HG02623 (cell line): ENCODE data around the gene SMOC2.
"Not testable (repeated sequence)": the region's sequence is repeated elsewhere in the genome, so short reads cannot be mapped to it uniquely, and the experiment has no call there.

ENCODE experiments used
- ATAC-seq: cut with Tn5 transposase; IDR thresholded peaks from one replicate; pipeline ENCODE4 v1.9.1; 2021; ENCODE audit warnings: moderate library complexity; ENCODE audit not compliant: unreplicated experiment

The SMOC2 gene

GRCh38 chr6:168674595-168674994, 233.6 kb downstream of the SMOC2 start:
- ATAC-seq, result no peak

DNA sequence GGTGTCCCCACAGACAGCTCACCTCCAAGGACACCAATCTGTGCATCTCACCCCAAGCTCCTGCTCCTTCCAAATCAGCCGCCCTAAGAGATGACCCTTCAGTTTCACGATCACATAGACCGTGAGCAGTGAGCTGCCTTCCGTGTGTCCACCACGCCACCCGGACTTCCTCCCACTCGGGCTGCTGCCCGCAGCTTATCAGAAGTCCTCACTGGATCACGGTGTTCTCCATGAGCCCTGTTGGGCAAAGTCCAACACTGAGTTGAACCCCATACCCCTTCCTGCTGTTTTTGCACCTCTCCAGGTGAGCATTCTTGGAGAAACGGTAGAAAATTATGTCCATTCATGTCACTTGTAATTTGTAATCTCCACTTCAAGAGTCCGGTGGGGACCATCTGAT, 234.4 kb downstream of the SMOC2 start:
- no peak for ATAC-seq

- no peak for ATAC-seq
Measured at GRCh38 chr6:168675933-168676551, 235.1 kb downstream of the SMOC2 start.

- ATAC-seq, result no peak
Measured at GRCh38 chr6:168676552-168677322, 235.8 kb downstream of the SMOC2 start.

- ATAC-seq, result not testable (repeated sequence)
Measured at GRCh38 chr6:168677323-168677781, 236.4 kb downstream of the SMOC2 start.

- no peak for ATAC-seq
Measured at GRCh38 chr6:168678077-168678476, 237.1 kb downstream of the SMOC2 start.

DNA sequence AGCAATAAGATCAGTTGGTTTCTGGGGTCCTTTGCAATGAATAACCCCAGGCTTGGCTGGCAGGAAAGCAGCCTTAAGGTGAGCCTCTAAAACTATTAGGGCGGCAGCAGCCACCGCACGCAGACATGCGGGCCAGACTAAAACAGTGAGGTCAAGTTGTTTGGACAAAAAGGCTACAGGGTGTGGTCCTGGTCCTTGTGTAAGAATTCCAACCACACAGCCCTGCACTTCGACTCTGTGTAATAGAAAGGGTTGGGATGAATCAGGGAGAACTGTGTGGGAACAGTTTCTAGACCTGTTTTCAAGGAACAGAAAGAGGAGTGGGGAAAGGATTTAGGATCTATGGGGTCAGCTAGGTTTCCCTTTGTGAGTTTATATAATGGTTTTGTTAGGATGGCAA, 237.6 kb downstream of the SMOC2 start:
- ATAC-seq, result no peak

DNA sequence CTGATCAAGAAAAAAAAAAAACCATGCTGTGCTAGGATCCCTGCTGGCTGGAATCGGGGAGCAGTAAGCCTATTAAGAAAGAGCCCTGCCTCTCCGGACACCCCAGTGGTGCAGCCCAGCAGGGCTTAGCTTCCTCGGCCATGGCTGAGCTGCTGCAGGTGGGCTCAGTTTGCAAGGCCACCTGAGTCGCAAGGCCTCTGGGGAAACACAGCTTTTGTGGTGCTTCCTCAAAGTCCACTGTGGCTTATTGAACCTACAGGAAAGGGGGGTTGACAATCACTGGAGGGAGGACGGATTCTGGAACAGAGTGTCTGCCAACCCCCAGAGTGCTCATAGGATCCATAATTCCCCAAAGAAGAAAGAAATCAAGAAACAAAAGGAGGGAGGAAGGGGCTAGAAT, 240.8 kb downstream of the SMOC2 start:
- ATAC-seq, result no peak

DNA sequence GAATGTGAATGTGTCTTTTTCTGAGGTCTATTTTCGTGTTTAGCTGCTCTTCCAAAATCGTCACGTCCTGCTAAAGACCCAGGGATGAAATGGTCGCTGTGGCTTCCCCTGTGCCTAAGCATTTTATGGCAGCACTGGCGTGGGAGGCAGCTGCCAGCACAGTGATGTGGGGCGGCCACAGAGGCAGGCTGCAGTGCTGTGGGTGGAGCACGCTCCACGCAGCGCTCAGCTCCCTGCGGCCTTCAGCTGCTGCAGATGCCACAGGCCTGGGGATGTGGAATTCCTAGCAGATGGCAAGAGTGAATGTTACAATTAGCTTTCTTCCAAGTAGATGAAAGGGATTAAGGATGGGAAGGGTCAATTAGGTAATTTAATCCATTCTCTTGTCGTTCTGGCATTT, 242.6 kb downstream of the SMOC2 start:
- ATAC-seq, result no peak

GRCh38 chr6:168684471-168684870, 243.5 kb downstream of the SMOC2 start:
- ATAC-seq, result no peak

GRCh38 chr6:168684906-168685305, 243.9 kb downstream of the SMOC2 start:
- no peak for ATAC-seq

DNA sequence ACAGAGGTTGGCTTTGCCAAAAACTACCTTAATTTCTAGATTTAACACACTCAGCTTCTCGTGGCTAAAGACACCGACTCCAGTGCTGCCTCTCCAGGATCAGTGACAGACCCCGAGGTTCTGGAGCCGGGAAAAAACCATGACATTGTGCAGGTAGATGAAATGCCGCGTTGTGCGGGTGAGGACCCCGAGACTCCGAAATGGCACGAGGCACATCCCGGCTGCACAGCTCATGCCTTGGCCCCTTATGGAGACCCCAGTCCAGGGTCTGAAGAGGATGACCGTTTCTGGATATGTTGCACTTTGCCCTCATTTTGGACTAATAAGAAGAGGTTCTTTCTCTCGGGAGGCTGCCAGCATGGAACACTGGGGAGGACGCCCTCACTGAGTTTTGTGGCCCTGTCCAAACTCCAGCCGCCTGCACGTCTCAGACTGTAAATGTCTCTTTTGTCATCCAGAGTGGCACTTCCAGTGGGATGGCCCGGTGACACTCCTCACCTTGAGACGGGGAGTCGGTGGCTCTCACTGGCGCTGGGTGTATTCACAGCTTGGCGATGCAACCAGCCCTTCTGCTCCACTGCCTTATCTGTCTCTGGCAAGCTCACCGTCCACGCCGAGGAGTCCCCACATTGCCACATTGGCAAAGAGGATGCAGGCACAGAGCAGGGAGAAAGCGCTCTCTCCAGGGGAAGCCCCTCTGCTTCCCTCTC, 245.2 kb downstream of the SMOC2 start:
- ATAC-seq, result no peak

- no peak for ATAC-seq
Measured at GRCh38 chr6:168686831-168687730, 246.1 kb downstream of the SMOC2 start.

GRCh38 chr6:168690271-168690670, 249.3 kb downstream of the SMOC2 start:
- no peak for ATAC-seq

- ATAC-seq, result no peak
Measured at GRCh38 chr6:168691774-168692173, 250.8 kb downstream of the SMOC2 start.

- no peak for ATAC-seq
Measured at GRCh38 chr6:168692193-168692914, 251.4 kb downstream of the SMOC2 start.

DNA sequence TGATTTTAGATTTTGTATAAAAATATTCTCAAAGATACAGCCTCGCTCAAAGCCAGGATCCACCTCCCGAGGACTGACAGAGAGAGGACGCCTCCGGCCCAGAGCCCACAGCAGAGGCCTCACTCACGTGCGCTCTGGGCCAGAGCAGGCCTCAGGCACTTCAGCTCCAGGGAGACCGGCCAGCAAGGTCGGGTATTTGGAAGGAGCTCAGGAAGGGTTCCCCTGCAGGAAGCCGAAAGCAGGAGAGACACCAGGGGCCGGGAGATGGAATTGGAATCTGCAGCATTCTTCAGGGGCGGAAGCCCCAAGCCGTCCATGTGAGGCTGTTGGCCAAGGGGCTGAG, 251.9 kb downstream of the SMOC2 start:
- ATAC-seq, result not testable (repeated sequence)

DNA sequence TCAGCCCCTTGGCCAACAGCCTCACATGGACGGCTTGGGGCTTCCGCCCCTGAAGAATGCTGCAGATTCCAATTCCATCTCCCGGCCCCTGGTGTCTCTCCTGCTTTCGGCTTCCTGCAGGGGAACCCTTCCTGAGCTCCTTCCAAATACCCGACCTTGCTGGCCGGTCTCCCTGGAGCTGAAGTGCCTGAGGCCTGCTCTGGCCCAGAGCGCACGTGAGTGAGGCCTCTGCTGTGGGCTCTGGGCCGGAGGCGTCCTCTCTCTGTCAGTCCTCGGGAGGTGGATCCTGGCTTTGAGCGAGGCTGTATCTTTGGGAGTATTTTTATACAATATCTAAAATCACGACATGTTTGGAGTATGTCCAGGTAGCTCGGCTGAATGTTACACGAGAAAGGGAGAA, 253.8 kb downstream of the SMOC2 start:
- not testable (repeated sequence) for ATAC-seq

GRCh38 chr6:168695701-168696100, 254.7 kb downstream of the SMOC2 start:
- ATAC-seq, result no peak

DNA sequence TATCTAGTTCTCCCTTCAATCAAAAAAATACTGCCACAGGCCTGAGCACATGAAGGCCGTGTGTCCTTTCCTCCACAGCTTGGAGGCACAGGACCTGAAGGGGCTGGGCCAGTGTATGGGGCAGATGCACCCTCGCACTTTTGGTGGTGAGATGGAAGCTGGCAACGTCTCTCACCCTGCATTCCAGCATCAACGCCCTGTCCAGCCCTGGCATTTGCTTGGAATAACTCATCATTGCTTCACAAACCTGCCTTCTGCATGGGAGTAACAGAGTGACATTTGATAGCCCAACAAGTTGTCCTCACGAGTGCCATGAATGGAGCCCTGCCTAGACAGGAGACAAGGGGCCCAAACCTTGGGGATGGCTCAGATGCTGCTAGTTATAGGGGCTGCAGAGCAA, 257.9 kb downstream of the SMOC2 start:
- ATAC-seq, result no peak
